Loucy (cell line): ENCODE measurements around the gene SFXN5.

ENCODE experiments used
- H2AFZ ChIP-seq: fragments of 200-600 bp; sonication (generic); 2 replicates; pipeline ENCODE4 v1.6.0; 2016; ENCODE audit warnings: antibody characterized with exemption, mild to moderate bottlenecking, low read length, moderate library complexity
- H3F3A ChIP-seq: fragments of 200-600 bp; 2 replicates; pipeline ENCODE4 v1.6.0; 2016; ENCODE audit warnings: antibody characterized with exemption, low read depth, mild to moderate bottlenecking
- H3K27me3 ChIP-seq: fragments of 200-600 bp; sonication (generic); 2 replicates; pipeline ENCODE4 v1.6.1; 2014; ENCODE audit warnings: low read length, mild to moderate bottlenecking; ENCODE audit not compliant: insufficient read depth, poor library complexity, severe bottlenecking
- H3K36me3 ChIP-seq: fragments of 200-600 bp; sonication (generic); 2 replicates; pipeline ENCODE4 v1.6.1; 2016; ENCODE audit warnings: low read length; ENCODE audit not compliant: insufficient read depth
- H3K4me1 ChIP-seq: fragments of 200-600 bp; sonication (generic); 2 replicates; pipeline ENCODE4 v1.5.1; 2014; ENCODE audit warnings: low read length, mild to moderate bottlenecking; ENCODE audit not compliant: insufficient read depth, poor library complexity, severe bottlenecking
- H3K4me2 ChIP-seq: fragments of 200-600 bp; sonication (generic); 2 replicates; pipeline ENCODE4 v1.6.0; 2014; ENCODE audit warnings: antibody characterized with exemption, low read length, low read depth, mild to moderate bottlenecking; ENCODE audit not compliant: poor library complexity, severe bottlenecking
- H3K4me3 ChIP-seq: fragments of 200-600 bp; sonication (generic); 2 replicates; pipeline ENCODE4 v1.5.1; 2014; ENCODE audit warnings: low read length, mild to moderate bottlenecking, mixed read lengths; ENCODE audit not compliant: poor library complexity, severe bottlenecking
- H3K79me2 ChIP-seq: fragments of 200-600 bp; sonication (generic); 2 replicates; pipeline ENCODE4 v1.6.1; 2014; ENCODE audit warnings: low read length; ENCODE audit not compliant: insufficient read depth
- H3K9ac ChIP-seq: fragments of 200-600 bp; sonication (generic); 2 replicates; pipeline ENCODE4 v1.6.0; 2014; ENCODE audit warnings: mild to moderate bottlenecking, low read depth, low read length, moderate library complexity; ENCODE audit not compliant: poor library complexity, severe bottlenecking
- H3K9me2 ChIP-seq: fragments of 200-600 bp; sonication (generic); replicated peaks from 2 replicates; pipeline ENCODE4 v1.6.1; 2016; ENCODE audit warnings: low read depth, low read length, mixed read lengths
- H3K9me3 ChIP-seq: fragments of 200-600 bp; sonication (generic); 2 replicates; pipeline ENCODE4 v1.6.1; 2014; ENCODE audit warnings: mild to moderate bottlenecking, antibody characterized with exemption, low read length, low read depth; ENCODE audit not compliant: insufficient read depth
- H4K20me1 ChIP-seq: fragments of 200-600 bp; sonication (generic); 2 replicates; pipeline ENCODE4 v1.6.0; 2014; ENCODE audit warnings: antibody characterized with exemption, low read length, mild to moderate bottlenecking; ENCODE audit not compliant: insufficient read depth, poor library complexity, severe bottlenecking
- CTCF ChIP-seq: fragments of 200-600 bp; sonication (generic); conservative IDR thresholded peaks from 2 replicates; pipeline ENCODE4 v1.5.1; 2014; ENCODE audit warnings: mild to moderate bottlenecking, antibody characterized with exemption, low read length
- EZH2phosphoT487 ChIP-seq: fragments of 200-600 bp; IDR thresholded peaks from 2 replicates; pipeline ENCODE4 v1.6.1; 2018; ENCODE audit warnings: antibody characterized with exemption, mild to moderate bottlenecking, moderate library complexity, borderline replicate concordance

The SFXN5 gene

GRCh38 chr2:73079636-73080035 lies 8.1 kb upstream of the SFXN5 start:
- Histone ChIP-seq H3K4me3 (no peak overlapping the region), H3K79me2 (no peaks in the 10 kb centered on the region), H3K9me3 (no peaks in the 10 kb centered on the region), H3K36me3 (peaks cover 5% of the 10 kb centered on the region; the same call in 1 of the 2 replicates), H3K4me2 (no peak overlapping the region), H3K9ac (no peak overlapping the region), H3K4me1 (peaks cover 11% of the 10 kb centered on the region), H3K9me2 (no peaks in the 10 kb centered on the region), H3F3A (no peaks in the 10 kb centered on the region), H2AFZ (no peak overlapping the region), H3K27me3 (no peaks in the 10 kb centered on the region), H4K20me1 (no peaks in the 10 kb centered on the region)
- no peak for TF ChIP-seq CTCF

GRCh38 chr2:73078457-73079411 lies 7.2 kb upstream of the SFXN5 start:
- H3K9me3 ChIP-seq = no peaks in the 10 kb centered on the region
- H3K9me2 ChIP-seq = no peaks in the 10 kb centered on the region
- no peaks in the 10 kb centered on the region for H3K79me2 ChIP-seq
- H3F3A ChIP-seq = no peaks in the 10 kb centered on the region
- peaks cover 11% of the 10 kb centered on the region for H3K4me1 ChIP-seq
- no peaks in the 10 kb centered on the region for H3K27me3 ChIP-seq
- peak overlapping the region; percentile 26 for H3K9ac ChIP-seq
- TF ChIP-seq EZH2phosphoT487 (no peak), CTCF (no peak)
- no peak overlapping the region for H3K4me3 ChIP-seq
- H4K20me1 ChIP-seq = no peaks in the 10 kb centered on the region
- H3K36me3 ChIP-seq = peaks cover 5% of the 10 kb centered on the region; the same call in 1 of the 2 replicates
- no peak overlapping the region for H2AFZ ChIP-seq
- peak overlapping the region; percentile 19 for H3K4me2 ChIP-seq

- TF ChIP-seq EZH2phosphoT487 (no peak), CTCF (no peak)
- H4K20me1 ChIP-seq = no peaks in the 10 kb centered on the region
These were observed 5.9 kb upstream of the SFXN5 start for GRCh38 chr2:73077424-73077795.

More at GRCh38 chr2:73077424-73077795, 5.9 kb upstream of the SFXN5 start:
- H3K9me3 ChIP-seq = no peaks in the 10 kb centered on the region
- peak overlapping the region; percentile 26 for H3K9ac ChIP-seq
- H3K4me1 ChIP-seq = peaks cover 11% of the 10 kb centered on the region
- peaks cover 5% of the 10 kb centered on the region; the same call in 1 of the 2 replicates for H3K36me3 ChIP-seq
- H3K9me2 ChIP-seq = no peaks in the 10 kb centered on the region
- no peaks in the 10 kb centered on the region for H3F3A ChIP-seq
- H2AFZ ChIP-seq = no peak overlapping the region
- no peaks in the 10 kb centered on the region for H3K27me3 ChIP-seq
- no peaks in the 10 kb centered on the region for H3K79me2 ChIP-seq
- H3K4me2 ChIP-seq = no peak overlapping the region
- H3K4me3 ChIP-seq = no peak overlapping the region
